Endodermal cell (in vitro differentiated cells): ENCODE results near the gene SCGB1A1. TPM values are rescaled to one million over a fixed set of nuclear protein-coding genes. Genes with fewer than 3 reads are reported as not detected.

ENCODE experiments used
- DNase-seq: peaks from one replicate; pipeline ENCODE4 v3.0.0-alpha.2; 2017
- H3K27ac ChIP-seq: 2 replicates; pipeline ENCODE4 v1.5.1; 2013; ENCODE audit warnings: mild to moderate bottlenecking, low read depth, low read length, moderate library complexity
- H3K27me3 ChIP-seq: 2 replicates; pipeline ENCODE4 v1.6.1; 2013; ENCODE audit warnings: mild to moderate bottlenecking, low read length, moderate library complexity; ENCODE audit not compliant: insufficient read depth, control insufficient read depth, poor library complexity, severe bottlenecking
- H3K36me3 ChIP-seq: 2 replicates; pipeline ENCODE4 v1.7.0; 2013; ENCODE audit warnings: mild to moderate bottlenecking, low read length, moderate library complexity; ENCODE audit not compliant: control insufficient read depth, insufficient read depth
- H3K4me1 ChIP-seq: one replicate; pipeline ENCODE4 v1.7.0; 2013; ENCODE audit warnings: low read length; ENCODE audit not compliant: control insufficient read depth, insufficient read depth
- H3K4me3 ChIP-seq: 2 replicates; pipeline ENCODE4 v1.5.1; 2013; ENCODE audit warnings: mild to moderate bottlenecking, low read length, moderate library complexity
- H3K9ac ChIP-seq: 2 replicates; pipeline ENCODE4 v1.6.1; 2013; ENCODE audit warnings: mild to moderate bottlenecking, low read length, moderate library complexity; ENCODE audit not compliant: poor library complexity, severe bottlenecking; ENCODE audit errors: extremely low read depth
- H3K9me3 ChIP-seq: 2 replicates; pipeline ENCODE4 v1.6.1; 2013; ENCODE audit warnings: mild to moderate bottlenecking, low read length, moderate library complexity; ENCODE audit not compliant: control insufficient read depth
- H3K27ac Mint-ChIP-seq: 2 replicates; pipeline ENCODE4 v1.8.0; 2020; ENCODE audit warnings: mixed read lengths
- H3K27me3 Mint-ChIP-seq: 2 replicates; pipeline ENCODE4 v1.8.0; 2021; ENCODE audit warnings: mild to moderate bottlenecking, mixed read lengths; ENCODE audit not compliant: insufficient read depth
- H3K36me3 Mint-ChIP-seq: 2 replicates; pipeline ENCODE4 v1.8.0; 2020; ENCODE audit warnings: low read depth, mixed read lengths
- H3K4me1 Mint-ChIP-seq: 2 replicates; pipeline ENCODE4 v1.8.0; 2020; ENCODE audit warnings: mixed read lengths
- H3K4me3 Mint-ChIP-seq: 2 replicates; pipeline ENCODE4 v1.8.0; 2020; ENCODE audit warnings: mild to moderate bottlenecking, moderate library complexity, mixed read lengths
- H3K9me3 Mint-ChIP-seq: 2 replicates; pipeline ENCODE4 v1.8.0; 2020; ENCODE audit warnings: mild to moderate bottlenecking, mixed read lengths
- WGBS, 2 experiments: methylation state at CpG; one replicate each; pipeline versions ENCODE4 v1.1.5 to v1.1.7; 2013; ENCODE audit warnings: missing lambda C conversion rate in 2 of 2, mixed read lengths in 1 of 2; ENCODE audit not compliant: insufficient coverage in 1 of 2, insufficient read length in 1 of 2; 5-methylcytosine and 5-hydroxymethylcytosine counted together
- total RNA-seq, 2 donors: library from RNA; stranded (reverse); fragmentation: NEBNext Ultra II Directional in 1 of 2; extraction: Animal tissue kit (Norgen Biotek cat#: 25700) in 1 of 2; gene quantifications; 2 replicates in 1 of 2; 3 replicates in 1 of 2; pipeline ENCODE4 v1.2.1, GENCODE V29; 2021
- TF ChIP-seq, protein P1 (sequence below): fragments of 200-600 bp; sonication (generic); conservative IDR thresholded peaks from 2 replicates; pipeline ENCODE4 v1.5.0; 2021; ENCODE audit warnings: antibody characterized with exemption, mild to moderate bottlenecking

The SCGB1A1 gene
- total RNA-seq, 2 donors from 2014 or later: not detected

DNA sequence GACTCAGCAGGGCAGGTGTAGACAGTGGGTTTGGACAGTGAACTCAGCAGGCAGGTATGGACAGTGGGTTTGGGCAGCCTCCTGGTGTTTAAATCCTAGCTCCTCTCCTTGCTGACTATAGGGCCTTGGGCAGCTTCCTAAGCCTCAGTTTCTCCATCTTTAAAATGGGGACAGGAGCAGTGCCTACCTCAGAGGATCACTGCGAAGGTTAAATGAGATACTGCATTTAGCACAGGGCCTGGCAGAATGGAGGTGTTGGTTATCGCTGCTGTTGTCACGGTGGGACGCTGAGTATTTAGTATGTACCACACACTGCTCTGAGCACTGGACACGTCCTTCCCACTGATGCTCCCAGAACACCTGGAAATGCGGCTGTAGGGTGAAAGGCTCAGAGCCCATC lies 14.4 kb upstream of the SCGB1A1 start:
- H3K27ac ChIP-seq: no peak overlapping the region
- H3K9me3 Mint-ChIP-seq: no peaks in the 10 kb centered on the region
- no peak overlapping the region for H3K27ac Mint-ChIP-seq
- no peaks in the 10 kb centered on the region for H3K36me3 ChIP-seq
- no peak overlapping the region for H3K4me3 ChIP-seq
- peaks cover 11% of the 10 kb centered on the region for H3K4me1 Mint-ChIP-seq
- no peak for DNase-seq
- H3K4me3 Mint-ChIP-seq: no peak overlapping the region
- 89 to 92% methylated on average over 4 to 6 of the region's 6 CpGs for WGBS, 2 experiments
- H3K27me3 ChIP-seq: no peaks in the 10 kb centered on the region
- H3K36me3 Mint-ChIP-seq: no peaks in the 10 kb centered on the region
- H3K27me3 Mint-ChIP-seq: no peaks in the 10 kb centered on the region
- H3K9ac ChIP-seq: no peak overlapping the region
- peaks cover 4% of the 10 kb centered on the region for H3K4me1 ChIP-seq
- TF ChIP-seq, protein P1, sequence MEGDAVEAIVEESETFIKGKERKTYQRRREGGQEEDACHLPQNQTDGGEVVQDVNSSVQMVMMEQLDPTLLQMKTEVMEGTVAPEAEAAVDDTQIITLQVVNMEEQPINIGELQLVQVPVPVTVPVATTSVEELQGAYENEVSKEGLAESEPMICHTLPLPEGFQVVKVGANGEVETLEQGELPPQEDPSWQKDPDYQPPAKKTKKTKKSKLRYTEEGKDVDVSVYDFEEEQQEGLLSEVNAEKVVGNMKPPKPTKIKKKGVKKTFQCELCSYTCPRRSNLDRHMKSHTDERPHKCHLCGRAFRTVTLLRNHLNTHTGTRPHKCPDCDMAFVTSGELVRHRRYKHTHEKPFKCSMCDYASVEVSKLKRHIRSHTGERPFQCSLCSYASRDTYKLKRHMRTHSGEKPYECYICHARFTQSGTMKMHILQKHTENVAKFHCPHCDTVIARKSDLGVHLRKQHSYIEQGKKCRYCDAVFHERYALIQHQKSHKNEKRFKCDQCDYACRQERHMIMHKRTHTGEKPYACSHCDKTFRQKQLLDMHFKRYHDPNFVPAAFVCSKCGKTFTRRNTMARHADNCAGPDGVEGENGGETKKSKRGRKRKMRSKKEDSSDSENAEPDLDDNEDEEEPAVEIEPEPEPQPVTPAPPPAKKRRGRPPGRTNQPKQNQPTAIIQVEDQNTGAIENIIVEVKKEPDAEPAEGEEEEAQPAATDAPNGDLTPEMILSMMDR: no peak
- no peaks in the 10 kb centered on the region for H3K9me3 ChIP-seq

DNA sequence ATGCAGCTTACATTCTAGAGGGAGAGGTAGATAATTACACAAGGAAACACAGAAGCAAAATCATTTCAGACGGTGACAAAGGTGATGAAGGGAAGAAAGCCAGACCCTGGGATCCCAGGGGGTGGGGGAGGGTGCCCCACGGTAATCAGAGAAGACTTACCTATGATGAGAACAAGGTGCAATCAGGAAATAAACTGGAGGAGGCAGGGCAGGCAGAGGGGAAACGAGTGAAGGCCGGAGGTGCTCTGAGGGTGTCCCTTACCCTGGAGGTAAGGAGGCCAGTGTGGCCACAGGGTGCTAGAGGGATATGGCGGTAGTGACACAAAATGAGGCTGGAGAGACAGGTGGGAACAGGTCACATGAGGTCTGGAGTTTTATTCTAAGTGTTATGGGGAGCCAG lies 13.9 kb upstream of the SCGB1A1 start:
- TF ChIP-seq, protein P1: no peak
- H3K36me3 ChIP-seq: no peaks in the 10 kb centered on the region
- peaks cover 11% of the 10 kb centered on the region for H3K4me1 Mint-ChIP-seq
- no peaks in the 10 kb centered on the region for H3K27me3 Mint-ChIP-seq
- WGBS, 2 experiments: 87 to 92% methylated on average over 4 to 5 of the region's 5 CpGs
- H3K27ac Mint-ChIP-seq: no peak overlapping the region
- H3K27me3 ChIP-seq: no peaks in the 10 kb centered on the region
- peaks cover 4% of the 10 kb centered on the region for H3K4me1 ChIP-seq
- H3K4me3 Mint-ChIP-seq: no peak overlapping the region
- H3K9ac ChIP-seq: no peak overlapping the region
- H3K4me3 ChIP-seq: no peak overlapping the region
- no peaks in the 10 kb centered on the region for H3K36me3 Mint-ChIP-seq
- no peak overlapping the region for H3K27ac ChIP-seq
- DNase-seq: no peak
- no peaks in the 10 kb centered on the region for H3K9me3 Mint-ChIP-seq
- H3K9me3 ChIP-seq: no peaks in the 10 kb centered on the region

DNA sequence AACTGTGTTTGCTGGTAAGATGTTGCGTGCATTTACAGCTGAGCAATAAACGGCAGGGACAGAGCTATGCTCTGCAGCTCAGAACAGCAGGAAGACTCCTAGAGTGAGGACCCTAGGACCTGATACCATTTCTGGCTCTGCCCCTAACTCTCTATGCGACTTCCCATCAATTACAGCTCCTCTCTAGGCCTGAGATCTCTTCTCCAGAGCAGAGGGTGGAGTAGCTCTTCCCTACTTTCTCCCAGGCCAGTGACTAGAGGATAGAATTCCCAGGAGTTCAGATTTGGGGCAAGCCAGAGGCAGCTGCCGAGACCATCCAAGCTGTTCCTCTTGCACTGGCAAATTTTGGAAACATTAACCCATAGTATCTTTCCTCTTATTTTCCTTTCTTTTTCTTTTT lies 12.8 kb upstream of the SCGB1A1 start:
- H3K36me3 ChIP-seq: no peaks in the 10 kb centered on the region
- no peaks in the 10 kb centered on the region for H3K27me3 Mint-ChIP-seq
- H3K4me1 ChIP-seq: peaks cover 4% of the 10 kb centered on the region
- H3K4me1 Mint-ChIP-seq: peaks cover 11% of the 10 kb centered on the region
- H3K36me3 Mint-ChIP-seq: no peaks in the 10 kb centered on the region
- H3K9me3 Mint-ChIP-seq: no peaks in the 10 kb centered on the region
- H3K9me3 ChIP-seq: no peaks in the 10 kb centered on the region
- no peak overlapping the region for H3K4me3 Mint-ChIP-seq
- no peaks in the 10 kb centered on the region for H3K27me3 ChIP-seq
- no peak overlapping the region for H3K4me3 ChIP-seq
- H3K27ac Mint-ChIP-seq: no peak overlapping the region
- 93 to 95% methylated on average over 3 to 4 of the region's 4 CpGs for WGBS, 2 experiments
- no peak overlapping the region for H3K9ac ChIP-seq
- TF ChIP-seq, protein P1: no peak
- H3K27ac ChIP-seq: no peak overlapping the region
- DNase-seq: no peak
